Spinal cord (tissue), 10 donors: ENCODE data around the gene CRADD. TPM values are rescaled to one million over a fixed set of nuclear protein-coding genes. Genes with fewer than 3 reads are reported as not detected.

ENCODE experiments used
- DNase-seq, 6 donors: peaks; one replicate each; pipeline versions ENCODE4 v3.0.0 to v3.0.0-alpha.2; 2013 to 2015; ENCODE audit warnings: low spot score in 6 of 6, low read depth in 4 of 6
- H3K27ac ChIP-seq: one replicate; pipeline ENCODE4 v1.5.1; 2013; ENCODE audit warnings: low read depth, low read length, control low read depth
- H3K27me3 ChIP-seq: one replicate; pipeline ENCODE4 v1.6.1; 2013; ENCODE audit warnings: low read length; ENCODE audit not compliant: control insufficient read depth, insufficient read depth
- H3K36me3 ChIP-seq: one replicate; pipeline ENCODE4 v1.6.1; 2013; ENCODE audit warnings: low read length; ENCODE audit not compliant: control insufficient read depth, insufficient read depth
- H3K4me1 ChIP-seq: one replicate; pipeline ENCODE4 v1.6.1; 2013; ENCODE audit warnings: low read length; ENCODE audit not compliant: control insufficient read depth, insufficient read depth
- H3K4me3 ChIP-seq: one replicate; pipeline ENCODE4 v1.5.1; 2013; ENCODE audit warnings: low read depth, low read length, control low read depth
- H3K9me3 ChIP-seq: one replicate; pipeline ENCODE4 v1.6.1; 2013; ENCODE audit warnings: low read length; ENCODE audit not compliant: control insufficient read depth, insufficient read depth
- WGBS: methylation state at CpG from one replicate; pipeline ENCODE4 v1.1.5; 2013; ENCODE audit warnings: missing lambda C conversion rate; ENCODE audit not compliant: insufficient coverage; 5-methylcytosine and 5-hydroxymethylcytosine counted together
- polyA plus RNA-seq, 2 donors: library from polyadenylated mRNA; unstranded; fragments of 120-200 nt; gene quantifications; one replicate each; pipeline ENCODE4 v1.2.1, GENCODE V29; 2013; ENCODE audit not compliant: insufficient read length in 2 of 2
- total RNA-seq, 2 donors: library from RNA; depleted of rRNA in 1 of 2; stranded (reverse); fragments of 120-200 nt in 1 of 2; fragments of >200 nt in 1 of 2; gene quantifications; one replicate each; pipeline versions ENCODE4 v1.2.3 to v1.2.4, GENCODE V29; 2013 to 2014
- donor health status: healthy.

The CRADD gene
- total and polyA plus RNA-seq, 4 donors = 11.2 to 19.9 (median 15.2) TPM

DNA sequence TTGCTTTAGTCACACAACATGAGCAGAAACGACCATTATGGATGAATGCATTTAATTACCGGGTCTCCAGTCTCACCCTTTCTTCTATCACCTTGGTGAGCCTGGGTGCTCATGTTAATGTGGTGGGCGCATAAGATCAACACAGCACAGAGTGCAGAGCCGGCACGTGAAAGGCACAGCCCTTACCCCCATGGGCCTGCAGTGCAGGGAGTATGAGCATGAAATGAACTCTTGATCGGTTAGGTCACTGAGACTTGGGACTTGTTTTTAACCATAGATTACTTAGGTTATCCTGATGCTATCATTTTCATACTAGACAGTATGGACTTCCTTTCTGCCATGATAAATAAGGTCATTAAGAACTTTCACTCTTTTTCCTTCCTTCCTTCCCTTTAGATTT lies 156.8 kb downstream of the CRADD start:
- Histone ChIP-seq H3K27me3 (no peaks in the 10 kb centered on the region), H3K9me3 (no peaks in the 10 kb centered on the region), H3K4me1 (peaks cover 7% of the 10 kb centered on the region), H3K36me3 (no peaks in the 10 kb centered on the region), H3K4me3 (no peak overlapping the region), H3K27ac (no peak overlapping the region)
- WGBS = 33% methylated on average over 1 of the region's 6 CpGs
- DNase-seq = no peak

DNA sequence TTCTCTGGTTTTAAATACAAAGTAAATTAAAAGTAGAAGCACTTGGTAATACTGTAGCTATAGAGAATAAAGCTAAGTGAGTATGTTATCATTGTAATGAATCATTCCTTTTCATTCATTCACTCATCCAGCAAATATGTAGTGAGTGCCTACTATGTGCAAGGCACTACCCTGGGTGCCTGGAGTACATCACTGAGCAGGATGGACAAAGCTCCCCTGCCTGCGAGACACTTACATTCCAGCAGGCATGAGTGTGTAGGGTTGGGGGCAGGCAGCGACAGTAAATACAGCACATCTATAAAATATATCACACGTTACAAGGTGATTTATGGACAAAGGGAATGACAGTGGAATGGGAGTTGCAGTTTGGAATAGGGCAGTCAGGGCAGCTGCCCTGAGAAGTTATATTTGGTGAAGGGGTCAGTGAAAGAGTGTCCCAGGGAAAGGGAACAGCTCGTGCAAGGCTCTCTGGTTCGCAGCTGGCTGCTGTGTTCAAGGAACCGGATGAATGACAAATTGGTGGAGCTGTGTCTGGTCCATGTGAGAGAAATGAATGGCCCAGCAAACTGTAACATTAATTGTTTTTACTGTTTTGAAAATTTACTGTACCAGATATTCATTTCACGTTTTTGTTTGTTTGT lies 159.6 kb downstream of the CRADD start:
- H3K36me3 ChIP-seq = no peaks in the 10 kb centered on the region
- H3K4me3 ChIP-seq = no peak overlapping the region
- no peak for DNase-seq
- no peak overlapping the region for H3K27ac ChIP-seq
- no peaks in the 10 kb centered on the region for H3K9me3 ChIP-seq
- WGBS = 68% methylated on average over 2 of the region's 7 CpGs
- H3K4me1 ChIP-seq = peaks cover 2% of the 10 kb centered on the region
- no peaks in the 10 kb centered on the region for H3K27me3 ChIP-seq

DNA sequence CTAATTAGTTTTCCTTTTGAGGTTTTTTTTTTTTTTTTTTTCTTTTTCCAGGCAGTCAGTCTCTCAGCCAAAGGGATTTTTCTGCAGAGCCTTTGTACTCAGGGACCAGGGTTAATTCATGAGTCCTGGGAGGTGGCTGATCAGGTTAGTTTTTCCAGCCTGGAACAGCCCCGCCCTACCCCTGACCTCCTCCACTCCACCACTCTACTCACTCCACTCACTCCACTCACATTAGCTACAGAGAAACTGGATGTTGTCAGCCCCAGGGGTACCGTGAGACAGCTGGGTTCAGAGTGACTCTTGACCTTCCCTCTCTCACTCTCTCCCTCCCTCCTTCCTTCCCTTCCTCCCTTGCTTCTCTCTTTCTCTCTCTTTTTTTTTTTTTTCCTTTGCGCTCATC lies 161.0 kb downstream of the CRADD start:
- H3K27ac ChIP-seq = no peak overlapping the region
- H3K4me1 ChIP-seq = peaks cover 2% of the 10 kb centered on the region
- no peaks in the 10 kb centered on the region for H3K36me3 ChIP-seq
- H3K9me3 ChIP-seq = no peaks in the 10 kb centered on the region
- 68% methylated on average over 2 of the region's 3 CpGs for WGBS
- H3K27me3 ChIP-seq = no peaks in the 10 kb centered on the region
- H3K4me3 ChIP-seq = no peak overlapping the region
- no peak for DNase-seq

DNA sequence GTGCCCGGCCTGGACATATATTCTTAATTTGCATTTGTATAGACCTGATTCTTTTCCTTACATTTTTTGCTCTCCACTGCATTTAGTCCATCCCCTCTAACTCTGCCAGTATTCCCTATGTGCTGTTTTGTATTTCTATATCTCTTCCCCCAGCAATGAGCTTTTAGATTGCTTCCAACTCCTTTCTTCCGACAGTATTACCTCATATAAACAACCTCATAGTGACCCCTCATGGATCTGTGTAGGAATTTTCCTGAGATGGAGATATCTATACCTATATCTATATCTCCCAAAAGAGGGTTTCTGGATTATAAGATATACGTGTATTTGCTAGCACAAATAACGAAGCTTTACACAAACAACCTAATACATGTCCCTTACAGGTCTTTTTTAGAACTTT lies 161.9 kb downstream of the CRADD start:
- WGBS = 92% methylated on average over 2 of the region's 4 CpGs
- DNase-seq = no peak
- no peaks in the 10 kb centered on the region for H3K9me3 ChIP-seq
- H3K4me3 ChIP-seq = no peak overlapping the region
- H3K36me3 ChIP-seq = no peaks in the 10 kb centered on the region
- H3K4me1 ChIP-seq = peaks cover 2% of the 10 kb centered on the region
- no peak overlapping the region for H3K27ac ChIP-seq
- no peaks in the 10 kb centered on the region for H3K27me3 ChIP-seq

DNA sequence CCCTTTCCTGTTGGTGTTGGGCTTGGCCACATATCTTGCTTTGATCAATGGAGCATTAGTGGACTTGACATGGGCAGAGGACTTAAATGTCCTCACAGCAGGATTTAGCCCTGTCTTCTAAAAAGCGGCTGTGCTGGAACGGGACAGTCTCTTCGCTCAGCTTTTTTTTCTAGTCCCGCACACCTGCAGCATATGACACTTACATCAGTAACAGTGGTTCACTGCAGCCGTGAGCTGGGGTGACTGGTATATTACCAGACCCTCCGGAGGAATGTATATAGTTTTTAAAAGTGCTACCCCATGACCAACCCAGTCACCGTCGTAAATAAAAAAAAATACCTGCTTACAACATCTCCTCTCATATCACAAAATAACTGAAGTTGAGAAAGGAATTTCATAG lies 164.5 kb downstream of the CRADD start:
- H3K27me3 ChIP-seq = no peaks in the 10 kb centered on the region
- no peak overlapping the region for H3K4me3 ChIP-seq
- H3K4me1 ChIP-seq = peaks cover 2% of the 10 kb centered on the region
- WGBS = no CpG with 5 or more reads among the region's 8 CpGs
- DNase-seq = no peak
- H3K9me3 ChIP-seq = no peaks in the 10 kb centered on the region
- H3K36me3 ChIP-seq = no peaks in the 10 kb centered on the region
- H3K27ac ChIP-seq = no peak overlapping the region

DNA sequence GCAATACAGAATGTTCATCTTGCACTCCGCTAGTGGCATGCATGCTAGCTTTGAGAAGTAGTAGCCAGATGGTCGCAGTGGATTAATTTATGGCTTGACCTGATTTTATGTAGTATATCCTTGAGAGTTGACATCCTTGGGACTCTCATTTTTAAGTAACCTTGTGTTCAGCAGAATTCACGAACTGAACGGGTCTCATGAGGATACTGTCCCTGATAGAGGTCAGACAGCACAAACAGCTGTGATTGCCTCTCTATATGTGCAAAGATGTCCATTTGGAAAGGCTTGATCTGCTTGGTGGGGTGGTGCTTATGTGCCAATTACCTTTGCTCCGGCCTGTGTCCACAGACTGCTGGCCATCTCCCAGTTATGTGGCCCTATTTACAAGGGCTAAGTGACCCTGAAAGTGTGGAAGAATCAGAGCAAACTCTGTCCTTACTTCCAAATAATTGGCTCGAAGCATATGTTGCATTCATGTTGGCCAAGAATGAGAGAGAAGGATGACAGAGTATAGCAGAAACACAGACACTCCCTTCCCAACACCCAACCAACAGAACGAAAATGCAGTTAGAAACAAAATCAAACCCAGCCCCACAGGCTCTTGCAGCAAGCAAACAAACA lies 167.1 kb downstream of the CRADD start:
- Histone ChIP-seq H3K27ac (no peak overlapping the region), H3K27me3 (no peaks in the 10 kb centered on the region), H3K4me1 (peaks cover 4% of the 10 kb centered on the region), H3K9me3 (no peaks in the 10 kb centered on the region), H3K4me3 (no peak overlapping the region), H3K36me3 (no peaks in the 10 kb centered on the region)
- DNase-seq = no peak
- whole genome bisulfite sequencing = 79% methylated on average over 4 of the region's 7 CpGs

DNA sequence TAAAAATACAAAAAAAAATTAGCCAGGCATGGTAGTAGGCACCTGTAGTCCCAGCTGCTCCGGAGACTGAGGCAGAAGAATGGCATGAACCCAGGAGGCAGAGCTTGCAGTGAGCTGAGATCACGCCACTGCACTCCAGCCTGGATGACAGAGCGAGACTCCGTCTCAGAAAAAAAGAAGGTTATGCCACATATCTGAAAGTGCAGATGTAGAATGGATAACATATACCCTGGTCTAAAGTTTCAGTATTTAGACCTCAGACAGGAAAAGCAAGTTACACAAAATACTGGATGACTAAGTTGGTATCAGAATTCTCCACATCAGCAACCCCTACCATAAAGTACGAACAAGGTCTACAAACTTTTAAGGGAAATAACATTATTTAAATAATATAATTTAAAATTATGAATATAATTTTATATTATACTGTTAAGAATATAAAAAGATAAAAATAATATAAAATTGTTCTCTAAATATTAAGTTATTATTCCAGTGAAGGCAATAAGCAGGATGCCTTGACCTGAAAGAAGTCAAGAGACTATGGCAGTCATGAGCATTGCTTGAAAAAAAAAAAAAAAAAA lies 169.9 kb downstream of the CRADD start:
- Histone ChIP-seq H3K36me3 (no peaks in the 10 kb centered on the region), H3K4me3 (no peak overlapping the region), H3K27ac (no peak overlapping the region), H3K9me3 (no peaks in the 10 kb centered on the region), H3K27me3 (no peaks in the 10 kb centered on the region), H3K4me1 (peaks cover 4% of the 10 kb centered on the region)
- WGBS = 67% methylated on average over 2 of the region's 5 CpGs
- no peak for DNase-seq

DNA sequence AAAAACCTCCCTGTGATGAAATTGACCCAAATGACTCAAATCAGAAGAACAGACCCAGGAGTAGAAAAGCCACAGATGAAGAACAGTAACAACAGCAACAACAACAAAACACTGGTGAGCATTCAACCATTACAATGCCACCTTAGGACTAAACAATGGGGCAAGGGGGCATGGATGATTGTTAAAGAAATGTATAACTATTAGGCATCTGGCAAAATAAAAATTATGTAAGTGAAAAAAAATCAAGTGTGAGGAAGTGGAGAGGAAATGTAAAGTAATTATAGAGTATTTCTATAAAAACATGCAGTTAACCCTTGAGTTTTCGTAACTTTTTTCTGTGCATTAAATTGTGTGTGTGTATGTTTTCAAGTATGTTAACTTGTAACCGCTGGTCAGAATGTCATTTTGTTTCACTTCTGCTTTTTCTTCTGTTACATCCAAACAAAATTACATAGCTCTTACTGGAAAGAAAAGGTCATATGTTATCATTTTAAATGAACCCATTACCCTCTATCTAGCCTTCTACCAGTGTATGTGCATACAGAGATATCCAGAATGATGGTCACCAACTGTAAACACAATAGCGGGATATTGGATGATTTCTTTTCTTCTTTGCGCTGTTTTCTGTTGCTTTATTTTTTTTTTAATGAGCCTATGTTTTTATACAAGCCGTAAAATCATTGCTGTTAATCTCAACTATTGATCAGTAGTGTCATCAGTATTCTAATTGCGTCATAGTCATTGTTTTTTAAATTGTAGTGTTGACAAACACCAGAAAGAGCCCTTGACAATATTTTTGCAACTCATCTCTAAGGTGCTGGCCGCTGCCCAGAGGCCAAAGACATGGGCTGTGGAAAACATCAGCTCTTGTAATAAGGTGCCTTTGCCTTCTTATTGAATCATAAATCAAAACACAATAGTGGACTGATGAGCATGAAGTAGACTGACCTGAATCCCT lies 170.6 kb downstream of the CRADD start:
- no peak for DNase-seq
- Histone ChIP-seq H3K9me3 (no peaks in the 10 kb centered on the region), H3K27me3 (no peaks in the 10 kb centered on the region), H3K4me1 (peaks cover 8% of the 10 kb centered on the region), H3K4me3 (no peak overlapping the region), H3K36me3 (no peaks in the 10 kb centered on the region), H3K27ac (no peak overlapping the region)
- WGBS = no CpG with 5 or more reads among the region's 7 CpGs

DNA sequence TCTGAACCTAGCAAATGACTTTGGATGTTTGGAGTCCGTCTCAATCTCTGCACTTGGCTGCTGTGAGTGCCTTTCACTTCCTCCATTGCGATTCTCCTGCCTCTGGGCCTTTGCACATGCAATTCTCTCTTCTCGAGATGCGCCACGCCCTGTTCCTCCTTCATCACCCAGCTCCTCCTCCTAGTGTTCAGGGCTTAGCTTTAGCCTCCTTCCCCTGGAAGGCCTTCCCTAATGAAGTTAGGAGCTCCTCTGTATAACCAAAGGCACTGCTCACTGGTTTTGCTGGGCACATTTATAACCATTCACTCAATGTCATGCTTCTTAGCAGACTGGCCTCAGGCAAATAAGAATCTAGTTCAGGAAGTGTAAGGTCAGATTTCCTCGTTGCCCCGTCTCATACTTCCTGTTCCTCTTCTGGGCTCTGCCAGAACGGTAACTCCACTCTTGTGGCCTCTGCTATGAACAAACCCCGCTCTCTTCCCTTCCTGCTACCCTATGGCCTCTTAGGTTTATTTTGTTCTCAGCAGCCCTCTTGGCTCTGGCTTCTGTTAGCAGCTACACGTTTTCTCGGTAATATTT lies 171.4 kb downstream of the CRADD start:
- Histone ChIP-seq H3K4me1 (peaks cover 8% of the 10 kb centered on the region), H3K27me3 (no peaks in the 10 kb centered on the region), H3K4me3 (no peak overlapping the region), H3K36me3 (no peaks in the 10 kb centered on the region), H3K9me3 (no peaks in the 10 kb centered on the region), H3K27ac (no peak overlapping the region)
- no peak for DNase-seq
- 76% methylated on average over 9 of the region's 11 CpGs for WGBS
